Chondrocyte (in vitro differentiated cells): ENCODE data around the gene BICRAL. TPM values are rescaled to one million over a fixed set of nuclear protein-coding genes. Genes with fewer than 3 reads are reported as not detected.

Experiments
- DNase-seq: peaks from one replicate; pipeline ENCODE4 v3.0.0; 2021; ENCODE audit warnings: mixed read lengths, low spot score
- H3K27ac Mint-ChIP-seq: one replicate; pipeline ENCODE4 v1.8.0; 2021; ENCODE audit warnings: mild to moderate bottlenecking, moderate library complexity, mixed read lengths; ENCODE audit not compliant: unreplicated experiment
- H3K27me3 Mint-ChIP-seq: 2 replicates; pipeline ENCODE4 v1.8.0; 2021; ENCODE audit warnings: low read depth, mixed read lengths
- H3K36me3 Mint-ChIP-seq: 2 replicates; pipeline ENCODE4 v1.8.0; 2021; ENCODE audit warnings: low read depth, mixed read lengths
- H3K4me1 Mint-ChIP-seq: 2 replicates; pipeline ENCODE4 v1.8.0; 2021; ENCODE audit warnings: low read depth, mild to moderate bottlenecking, mixed read lengths
- H3K4me3 Mint-ChIP-seq: one replicate; pipeline ENCODE4 v1.8.0; 2021; ENCODE audit warnings: mild to moderate bottlenecking, moderate library complexity, mixed read lengths; ENCODE audit not compliant: unreplicated experiment
- H3K9me3 Mint-ChIP-seq: 2 replicates; pipeline ENCODE4 v1.8.0; 2021; ENCODE audit warnings: low read depth, mixed read lengths
- total RNA-seq: library from RNA; stranded (reverse); gene quantifications from 3 replicates; pipeline ENCODE4 v1.2.1, GENCODE V29; 2021
- TF ChIP-seq, protein P1 (sequence below): fragments of 200-600 bp; sonication (generic); IDR thresholded peaks from 2 replicates; pipeline ENCODE4 v1.5.0; 2021; ENCODE audit warnings: antibody characterized with exemption, mild to moderate bottlenecking, moderate library complexity

Gene BICRAL
- total RNA-seq, 1 donor from 2014 or later: 9.7 TPM

- Mint-ChIP-seq H3K27me3 (no peaks in the 10 kb centered on the region), H3K9me3 (no peaks in the 10 kb centered on the region), H3K4me3 (no peak overlapping the region), H3K4me1 (no peaks in the 10 kb centered on the region), H3K27ac (no peak overlapping the region), H3K36me3 (peaks cover 23% of the 10 kb centered on the region)
- TF ChIP-seq, protein P1, sequence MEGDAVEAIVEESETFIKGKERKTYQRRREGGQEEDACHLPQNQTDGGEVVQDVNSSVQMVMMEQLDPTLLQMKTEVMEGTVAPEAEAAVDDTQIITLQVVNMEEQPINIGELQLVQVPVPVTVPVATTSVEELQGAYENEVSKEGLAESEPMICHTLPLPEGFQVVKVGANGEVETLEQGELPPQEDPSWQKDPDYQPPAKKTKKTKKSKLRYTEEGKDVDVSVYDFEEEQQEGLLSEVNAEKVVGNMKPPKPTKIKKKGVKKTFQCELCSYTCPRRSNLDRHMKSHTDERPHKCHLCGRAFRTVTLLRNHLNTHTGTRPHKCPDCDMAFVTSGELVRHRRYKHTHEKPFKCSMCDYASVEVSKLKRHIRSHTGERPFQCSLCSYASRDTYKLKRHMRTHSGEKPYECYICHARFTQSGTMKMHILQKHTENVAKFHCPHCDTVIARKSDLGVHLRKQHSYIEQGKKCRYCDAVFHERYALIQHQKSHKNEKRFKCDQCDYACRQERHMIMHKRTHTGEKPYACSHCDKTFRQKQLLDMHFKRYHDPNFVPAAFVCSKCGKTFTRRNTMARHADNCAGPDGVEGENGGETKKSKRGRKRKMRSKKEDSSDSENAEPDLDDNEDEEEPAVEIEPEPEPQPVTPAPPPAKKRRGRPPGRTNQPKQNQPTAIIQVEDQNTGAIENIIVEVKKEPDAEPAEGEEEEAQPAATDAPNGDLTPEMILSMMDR: no peak
- no peak for DNase-seq
Observed at GRCh38 chr6:42860036-42860435, 78.2 kb downstream of the BICRAL start.

DNA sequence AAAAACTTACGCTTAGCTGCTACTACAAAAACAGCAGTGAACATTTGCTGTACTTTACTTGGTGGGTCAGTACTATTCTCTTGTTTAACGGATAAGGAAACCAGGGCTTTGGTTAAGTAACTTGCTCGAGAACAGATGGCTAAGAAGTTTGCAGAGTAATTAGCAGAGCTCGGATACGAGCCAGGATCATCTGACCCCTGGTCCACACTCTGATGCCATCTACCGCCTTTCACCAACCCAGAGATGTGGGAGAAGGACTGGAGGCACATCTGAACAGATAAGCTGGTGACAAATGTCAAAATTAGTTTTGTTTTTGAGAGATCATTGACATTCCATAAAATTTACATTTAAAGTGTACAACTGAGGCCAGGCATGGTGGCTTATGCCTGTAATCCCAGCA, 78.6 kb downstream of the BICRAL start:
- peaks cover 23% of the 10 kb centered on the region for H3K36me3 Mint-ChIP-seq
- no peak overlapping the region for H3K27ac Mint-ChIP-seq
- H3K4me3 Mint-ChIP-seq: no peak overlapping the region
- TF ChIP-seq, protein P1: no peak
- no peak for DNase-seq
- no peaks in the 10 kb centered on the region for H3K9me3 Mint-ChIP-seq
- no peaks in the 10 kb centered on the region for H3K4me1 Mint-ChIP-seq
- no peaks in the 10 kb centered on the region for H3K27me3 Mint-ChIP-seq

DNA sequence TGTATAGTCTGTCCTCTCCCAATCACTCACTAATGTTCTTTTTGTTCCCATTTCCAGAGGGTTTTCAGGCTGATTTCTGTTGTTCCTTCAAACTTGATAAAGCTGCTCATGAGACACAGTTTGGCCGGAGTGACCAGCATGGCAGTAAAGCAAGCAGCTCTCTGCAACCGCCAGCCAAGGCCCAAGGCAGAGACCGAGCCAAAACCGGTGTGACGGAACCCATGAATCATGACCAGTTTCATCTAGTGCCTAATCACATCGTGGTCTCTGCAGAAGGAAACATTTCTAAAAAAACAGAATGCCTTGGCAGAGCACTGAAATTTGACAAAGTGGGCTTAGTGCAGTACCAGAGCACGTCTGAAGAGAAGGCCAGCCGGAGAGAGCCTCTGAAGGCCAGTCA, 82.8 kb downstream of the BICRAL start:
- Mint-ChIP-seq H3K27ac (no peak overlapping the region), H3K27me3 (no peaks in the 10 kb centered on the region), H3K9me3 (no peaks in the 10 kb centered on the region), H3K36me3 (peaks cover 24% of the 10 kb centered on the region), H3K4me1 (no peaks in the 10 kb centered on the region), H3K4me3 (no peak overlapping the region)
- TF ChIP-seq, protein P1: no peak
- no peak for DNase-seq

DNA sequence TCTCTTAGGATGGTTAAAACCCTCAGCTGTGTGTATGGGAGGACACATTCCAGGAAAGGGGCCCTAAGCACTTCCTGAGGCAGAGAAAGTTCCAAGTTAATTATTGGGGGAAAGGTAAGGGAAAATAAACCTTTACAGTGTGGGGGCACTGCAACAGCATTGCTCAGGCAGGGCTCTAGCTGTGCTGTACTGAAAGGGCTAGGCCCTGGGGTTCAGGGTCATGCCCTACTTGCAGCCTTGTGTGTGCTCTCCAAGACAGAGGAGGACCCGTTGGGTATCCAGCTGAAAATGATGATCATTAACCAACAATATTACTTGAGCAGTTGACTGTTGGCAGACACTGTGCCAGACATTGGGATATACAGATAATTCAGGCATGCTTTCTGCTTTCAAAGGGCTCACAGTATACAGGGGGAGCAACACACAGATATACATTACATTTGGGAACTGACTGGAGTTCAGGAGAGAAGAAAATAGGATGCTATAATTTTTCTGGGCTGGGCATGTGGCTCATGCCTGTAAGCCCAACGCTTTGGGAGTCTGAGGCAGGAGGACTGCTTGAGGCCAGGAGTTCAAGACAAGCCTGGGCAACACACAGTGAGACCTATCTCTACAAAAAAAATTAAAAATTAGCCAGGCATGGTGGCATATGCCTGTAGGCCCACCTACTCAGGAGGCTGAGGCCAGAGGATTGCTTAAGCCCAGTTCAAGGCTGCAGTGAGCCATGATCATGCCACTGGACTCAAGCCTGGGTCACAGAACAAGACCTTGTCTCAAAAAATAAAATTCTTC, 88.5 kb downstream of the BICRAL start:
- no peak overlapping the region for H3K27ac Mint-ChIP-seq
- peaks cover 8% of the 10 kb centered on the region for H3K36me3 Mint-ChIP-seq
- no peak overlapping the region for H3K4me3 Mint-ChIP-seq
- DNase-seq: no peak
- no peaks in the 10 kb centered on the region for H3K4me1 Mint-ChIP-seq
- no peaks in the 10 kb centered on the region for H3K9me3 Mint-ChIP-seq
- TF ChIP-seq, protein P1: no peak
- no peaks in the 10 kb centered on the region for H3K27me3 Mint-ChIP-seq

- Mint-ChIP-seq H3K27me3 (no peaks in the 10 kb centered on the region), H3K4me3 (no peak overlapping the region), H3K27ac (no peak overlapping the region), H3K36me3 (peaks cover 7% of the 10 kb centered on the region), H3K9me3 (no peaks in the 10 kb centered on the region), H3K4me1 (no peaks in the 10 kb centered on the region)
- TF ChIP-seq, protein P1: no peak
- no peak for DNase-seq
Observed at GRCh38 chr6:42871711-42872110, 89.9 kb downstream of the BICRAL start.
